Measurements from ENCODE around the gene ZNF862.

- TF ChIP-seq POLR2A (IDR thresholded peaks at IDR 0.05) (no peak), POLR2AphosphoS5 (IDR thresholded peaks at IDR 0.05) (no peak), CTCF (IDR thresholded peaks at IDR 0.05) (no peak)
Measured at GRCh38 chr7:149793261-149793660, 44.9 kb upstream of the ZNF862 start.

All from stomach (tissue), 4 donors.